CD4-positive, CD25-positive, alpha-beta regulatory T cell (primary cell): Measurements from ENCODE around the gene MOGAT1. TPM values are rescaled to one million over a fixed set of nuclear protein-coding genes. Genes with fewer than 3 reads are reported as not detected.

ENCODE experiments used
- ATAC-seq, 2 donors: fragments of 150-1000 bp; cut with Tn5 transposase; one replicate each; pipeline ENCODE4 v1.10.0; 2021; ENCODE audit warnings: low read depth in 2 of 2, moderate number of reproducible peaks in 2 of 2, moderate library complexity in 1 of 2
- DNase-seq, 3 donors: peaks; one replicate each; pipeline versions ENCODE4 v3.0.0 to v3.0.0-alpha.2; 2012 to 2022; ENCODE audit warnings: mixed read lengths in 1 of 3
- H3K27ac ChIP-seq: one replicate; pipeline ENCODE4 v1.7.0; 2013; ENCODE audit warnings: mild to moderate bottlenecking, low read length; ENCODE audit not compliant: insufficient read depth, poor library complexity, severe bottlenecking
- H3K27me3 ChIP-seq: one replicate; pipeline ENCODE4 v1.7.0; 2013; ENCODE audit warnings: low read length; ENCODE audit not compliant: control insufficient read depth, insufficient read depth
- H3K36me3 ChIP-seq: one replicate; pipeline ENCODE4 v1.7.0; 2013; ENCODE audit warnings: mild to moderate bottlenecking, low read length, moderate library complexity; ENCODE audit not compliant: control insufficient read depth, insufficient read depth
- H3K4me1 ChIP-seq: 2 replicates; pipeline ENCODE4 v1.7.0; 2013; ENCODE audit warnings: mild to moderate bottlenecking, low read length; ENCODE audit not compliant: insufficient read depth, control insufficient read depth, poor library complexity, severe bottlenecking
- H3K4me3 ChIP-seq: one replicate; pipeline ENCODE4 v1.7.0; 2013; ENCODE audit warnings: low read depth, mild to moderate bottlenecking, low read length, moderate library complexity
- H3K9me3 ChIP-seq, 2 experiments: 1 replicate in 1 of 2; 2 replicates in 1 of 2; pipeline ENCODE4 v1.7.0; 2013; ENCODE audit warnings: low read length in 2 of 2, mild to moderate bottlenecking in 1 of 2, moderate library complexity in 1 of 2; ENCODE audit not compliant: control insufficient read depth in 2 of 2
- H3K27ac Mint-ChIP-seq, 3 donors: one replicate each; pipeline ENCODE4 v1.8.0; 2020 to 2022; ENCODE audit warnings: mild to moderate bottlenecking in 3 of 3, mixed read lengths in 3 of 3, moderate library complexity in 2 of 3
- H3K27me3 Mint-ChIP-seq: one replicate; pipeline ENCODE4 v1.8.0; 2022; ENCODE audit warnings: mild to moderate bottlenecking, mixed read lengths
- H3K36me3 Mint-ChIP-seq: one replicate; pipeline ENCODE4 v1.8.0; 2020; ENCODE audit warnings: mixed read lengths
- H3K4me1 Mint-ChIP-seq, 4 donors: one replicate each; pipeline ENCODE4 v1.8.0; 2020 to 2022; ENCODE audit warnings: mixed read lengths in 4 of 4, mild to moderate bottlenecking in 1 of 4
- H3K4me3 Mint-ChIP-seq, 4 donors: one replicate each; pipeline ENCODE4 v1.8.0; 2020 to 2022; ENCODE audit warnings: mild to moderate bottlenecking in 4 of 4, mixed read lengths in 4 of 4, moderate library complexity in 3 of 4
- H3K9me3 Mint-ChIP-seq, 7 donors: one replicate each; pipeline ENCODE4 v1.8.0; 2020 to 2022; ENCODE audit warnings: mixed read lengths in 7 of 7, mild to moderate bottlenecking in 3 of 7, moderate library complexity in 2 of 7
- polyA plus RNA-seq, 4 donors: library from polyadenylated mRNA; unstranded; fragments of 300-500 nt; fragmentation: Illumina TruSeq; gene quantifications; one replicate each; pipeline ENCODE4 v1.2.3, GENCODE V29; 2021
- total RNA-seq: library from RNA; stranded (reverse); gene quantifications from one replicate; pipeline ENCODE4 v1.2.3, GENCODE V29; 2022

The MOGAT1 gene
- total and polyA plus RNA-seq, 5 donors from 2014 or later, result not detected

DNA sequence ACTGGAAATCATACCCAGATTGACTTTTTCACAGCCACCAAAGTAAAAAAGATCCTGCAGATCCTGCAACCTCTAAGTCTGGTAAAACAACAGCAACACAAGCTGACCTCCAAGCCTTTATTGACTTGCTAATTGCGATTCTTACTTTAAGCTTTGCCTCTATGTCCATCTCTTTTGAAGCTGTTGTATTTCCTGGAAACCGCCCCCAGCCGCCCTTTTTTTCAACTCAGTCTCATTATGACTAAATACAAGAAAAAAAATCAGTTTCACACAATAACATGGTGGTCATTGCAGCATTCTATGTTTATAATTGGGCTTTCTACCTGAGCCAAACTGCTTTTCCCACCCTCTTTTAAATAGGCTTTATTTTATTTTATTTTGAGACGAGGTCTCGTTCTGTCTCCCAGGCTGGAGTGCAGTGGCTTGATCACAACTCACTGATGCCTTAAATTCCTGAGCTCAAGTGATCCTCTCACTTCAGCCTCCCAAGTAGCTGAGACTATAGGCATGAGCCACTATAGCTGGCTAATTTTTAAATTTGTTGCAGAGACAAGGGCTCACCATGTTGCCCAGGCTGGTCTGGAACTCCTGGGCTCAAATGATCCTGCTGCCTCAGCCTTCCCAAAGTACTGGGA lies 76.2 kb downstream of the MOGAT1 start:
- Histone ChIP-seq H3K4me3 (no peak overlapping the region), H3K4me1 (no peaks in the 10 kb centered on the region), H3K9me3 (no peaks in the 10 kb centered on the region), H3K36me3 (no peaks in the 10 kb centered on the region), H3K27ac (no peak overlapping the region), H3K27me3 (no peaks in the 10 kb centered on the region)
- Mint-ChIP-seq H3K9me3 (peaks cover 0 to 1% (median 0%) of the 10 kb centered on the region in 7 donors), H3K27ac (no peak overlapping the region), H3K27me3 (peaks cover 6% of the 10 kb centered on the region), H3K4me3 (no peak overlapping the region), H3K4me1 (no peaks in the 10 kb centered on the region), H3K36me3 (no peaks in the 10 kb centered on the region)
- ATAC-seq (no peak), DNase-seq (peak in 1 of 3 donors; percentile 45)

DNA sequence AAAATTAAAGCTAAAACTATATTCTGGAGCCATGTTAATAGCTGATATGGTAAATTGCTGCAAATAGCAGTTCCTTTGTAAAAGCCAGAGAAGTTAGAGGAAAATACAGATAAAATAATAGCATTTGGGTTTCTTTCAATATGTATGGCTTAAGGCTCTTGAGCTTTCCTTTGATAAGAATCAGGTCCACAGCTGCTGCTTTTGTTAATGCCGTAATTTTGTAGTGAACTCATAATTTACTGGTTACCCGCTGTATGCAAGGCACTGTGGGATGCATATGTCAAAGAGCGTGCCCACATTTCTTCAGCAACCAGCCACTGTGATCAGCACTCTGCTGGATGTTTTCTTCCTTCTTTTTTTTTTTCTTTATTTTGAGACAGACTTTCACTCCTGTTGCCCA lies 79.1 kb downstream of the MOGAT1 start:
- Histone ChIP-seq H3K27ac (no peak overlapping the region), H3K27me3 (no peaks in the 10 kb centered on the region), H3K4me3 (no peak overlapping the region), H3K4me1 (no peaks in the 10 kb centered on the region), H3K36me3 (no peaks in the 10 kb centered on the region), H3K9me3 (no peaks in the 10 kb centered on the region)
- Mint-ChIP-seq H3K4me3 (no peak overlapping the region), H3K27me3 (no peaks in the 10 kb centered on the region), H3K27ac (no peak overlapping the region), H3K9me3 (peaks cover 0 to 2% (median 0%) of the 10 kb centered on the region in 7 donors), H3K4me1 (no peaks in the 10 kb centered on the region), H3K36me3 (no peaks in the 10 kb centered on the region)
- no peak for DNase-seq
- no peak for ATAC-seq

DNA sequence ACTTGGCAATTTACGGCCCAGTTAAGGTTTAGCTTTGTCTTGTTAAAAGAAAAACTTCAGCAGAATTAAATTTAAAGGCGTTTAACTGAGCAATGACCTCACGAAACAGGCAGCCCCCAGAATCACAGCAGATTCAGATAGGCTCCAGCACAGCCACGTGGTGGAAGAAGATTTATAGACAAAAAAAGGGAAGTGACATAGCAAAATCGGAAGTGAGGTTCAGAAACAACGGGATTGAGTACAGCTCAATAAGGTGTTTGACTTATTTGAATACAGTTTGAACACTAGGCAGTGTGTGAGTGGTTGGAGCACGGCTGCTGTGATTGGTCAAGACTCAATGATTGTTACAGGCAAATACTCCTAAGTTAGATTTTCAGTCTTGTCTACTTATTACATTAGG lies 79.8 kb downstream of the MOGAT1 start:
- Histone ChIP-seq H3K27ac (no peak overlapping the region), H3K4me3 (no peak overlapping the region), H3K27me3 (no peaks in the 10 kb centered on the region), H3K36me3 (no peaks in the 10 kb centered on the region), H3K4me1 (no peaks in the 10 kb centered on the region), H3K9me3 (no peaks in the 10 kb centered on the region)
- no peak for DNase-seq
- Mint-ChIP-seq H3K27ac (peak overlapping the region in 1 of 3 donors; percentile 59), H3K27me3 (no peaks in the 10 kb centered on the region), H3K9me3 (peaks cover 0 to 2% (median 0%) of the 10 kb centered on the region in 7 donors), H3K4me1 (no peaks in the 10 kb centered on the region), H3K4me3 (no peak overlapping the region), H3K36me3 (no peaks in the 10 kb centered on the region)
- ATAC-seq, result no peak

DNA sequence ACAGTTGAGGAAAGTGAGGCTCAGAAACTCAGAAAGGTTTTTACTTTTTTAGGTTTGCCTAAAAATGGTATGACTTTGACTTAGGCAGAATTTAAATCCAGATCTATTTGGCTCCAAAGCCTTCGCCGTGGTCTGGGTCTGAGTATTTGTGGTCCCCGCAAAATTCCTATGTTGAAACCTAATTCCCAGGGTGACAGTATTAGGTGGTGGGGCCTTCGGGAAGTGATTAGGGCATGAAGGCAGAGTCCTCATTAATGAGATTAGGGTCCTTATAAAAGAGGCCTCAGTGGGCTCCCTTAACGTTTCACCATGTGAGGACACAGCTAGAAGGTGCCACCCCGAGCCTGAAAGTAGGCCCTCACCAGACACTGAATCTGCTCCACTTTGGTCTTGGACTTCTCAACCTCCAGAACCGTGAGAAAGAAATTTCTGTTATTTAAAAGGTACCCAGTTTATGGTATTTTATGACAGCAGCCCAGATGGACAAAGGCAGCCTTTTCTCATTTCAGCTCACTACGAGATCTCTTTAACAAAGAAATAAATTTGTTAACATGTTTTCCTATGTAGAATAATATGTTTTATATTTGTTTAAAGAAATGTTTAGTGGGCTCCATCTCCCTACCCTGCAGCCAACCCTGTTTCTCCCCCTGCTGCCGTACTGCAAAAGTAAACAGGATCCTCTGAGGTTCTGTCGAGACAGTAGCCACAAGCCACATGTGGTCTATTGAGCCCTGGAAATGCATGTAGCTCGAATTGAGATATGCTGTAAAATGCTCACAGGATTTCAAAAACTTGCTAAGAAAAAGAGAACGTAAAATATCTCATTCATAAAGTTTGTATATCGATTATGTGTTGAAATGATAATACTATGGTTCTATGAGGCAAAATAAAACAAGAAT lies 80.6 kb downstream of the MOGAT1 start:
- Mint-ChIP-seq H3K4me3 (no peak overlapping the region), H3K4me1 (no peaks in the 10 kb centered on the region)
- ATAC-seq, result no peak

DNA sequence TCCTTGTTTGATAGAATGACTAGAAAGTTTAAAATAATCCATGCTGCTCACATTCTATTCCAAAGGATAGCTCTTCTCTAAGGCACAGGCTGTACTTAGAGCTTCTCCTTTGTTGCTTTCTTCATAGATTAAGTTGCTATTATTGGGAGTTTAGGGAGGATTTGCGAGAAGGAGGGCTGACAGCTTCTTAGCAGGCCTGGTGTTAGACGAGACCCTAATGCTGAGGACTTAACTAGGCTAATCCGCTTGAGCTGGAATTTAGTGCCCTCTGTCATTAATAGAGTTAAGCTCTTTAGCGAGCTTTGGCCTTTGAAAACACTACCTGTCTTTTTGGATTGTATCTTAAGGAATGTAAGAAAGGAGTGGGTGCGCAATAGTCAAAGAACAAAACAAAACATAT lies 81.3 kb downstream of the MOGAT1 start:
- Mint-ChIP-seq H3K9me3 (peaks cover 0 to 2% (median 0%) of the 10 kb centered on the region in 7 donors), H3K27ac (no peak overlapping the region), H3K27me3 (no peaks in the 10 kb centered on the region), H3K36me3 (no peaks in the 10 kb centered on the region), H3K4me1 (no peaks in the 10 kb centered on the region), H3K4me3 (no peak overlapping the region)
- H3K4me1 ChIP-seq, result no peaks in the 10 kb centered on the region
- H3K4me3 ChIP-seq, result no peak overlapping the region
- no peak for ATAC-seq
- no peak overlapping the region for H3K27ac ChIP-seq
- H3K9me3 ChIP-seq, result no peaks in the 10 kb centered on the region
- H3K36me3 ChIP-seq, result no peaks in the 10 kb centered on the region
- DNase-seq, result no peak
- H3K27me3 ChIP-seq, result no peaks in the 10 kb centered on the region

More for the DNA sequence above, 80.6 kb downstream of the MOGAT1 start:
- H3K36me3 ChIP-seq, result no peaks in the 10 kb centered on the region
- H3K4me3 ChIP-seq, result no peak overlapping the region
- no peak for DNase-seq
- Mint-ChIP-seq H3K9me3 (peaks cover 0 to 2% (median 0%) of the 10 kb centered on the region in 7 donors), H3K36me3 (no peaks in the 10 kb centered on the region), H3K27me3 (no peaks in the 10 kb centered on the region), H3K27ac (no peak overlapping the region)
- no peak overlapping the region for H3K27ac ChIP-seq
- H3K9me3 ChIP-seq, result no peaks in the 10 kb centered on the region
- H3K27me3 ChIP-seq, result no peaks in the 10 kb centered on the region
- no peaks in the 10 kb centered on the region for H3K4me1 ChIP-seq

DNA sequence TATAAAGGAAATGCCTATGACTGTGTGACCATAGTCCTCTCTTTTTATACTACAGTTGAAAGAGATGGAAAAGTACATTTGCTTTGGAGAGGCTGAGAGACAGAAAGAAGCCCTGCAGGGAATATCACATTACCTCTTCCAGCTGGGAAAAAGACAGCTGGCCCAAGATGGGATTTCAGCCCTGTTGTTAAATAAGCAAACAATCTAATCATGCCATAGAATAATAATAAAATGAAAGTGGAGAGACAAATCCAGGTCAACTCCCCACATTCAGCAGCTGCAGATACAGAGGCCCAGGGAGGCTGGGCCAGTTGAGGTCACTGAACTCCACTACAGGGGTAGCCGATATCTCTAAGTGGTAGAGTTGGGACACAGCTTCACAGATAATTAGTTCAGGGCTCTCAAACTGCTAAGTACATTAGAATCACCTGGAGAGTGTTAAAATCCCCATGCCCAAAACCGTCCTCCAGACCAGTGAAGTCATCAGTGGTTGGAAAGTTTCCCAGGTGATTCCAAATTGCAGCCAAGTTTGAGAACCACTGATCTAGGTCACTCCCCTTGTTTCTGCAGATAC lies 81.9 kb downstream of the MOGAT1 start:
- no peaks in the 10 kb centered on the region for H3K4me1 Mint-ChIP-seq
- H3K4me3 Mint-ChIP-seq, result no peak overlapping the region
- H3K9me3 Mint-ChIP-seq, result peaks cover 0 to 2% (median 0%) of the 10 kb centered on the region in 7 donors
- no peaks in the 10 kb centered on the region for H3K27me3 ChIP-seq
- H3K4me3 ChIP-seq, result no peak overlapping the region
- DNase-seq, result no peak
- H3K27ac ChIP-seq, result no peak overlapping the region
- no peak overlapping the region for H3K27ac Mint-ChIP-seq
- ATAC-seq, result no peak
- no peaks in the 10 kb centered on the region for H3K36me3 ChIP-seq
- no peaks in the 10 kb centered on the region for H3K36me3 Mint-ChIP-seq
- H3K4me1 ChIP-seq, result no peaks in the 10 kb centered on the region
- no peaks in the 10 kb centered on the region for H3K9me3 ChIP-seq
- H3K27me3 Mint-ChIP-seq, result no peaks in the 10 kb centered on the region

DNA sequence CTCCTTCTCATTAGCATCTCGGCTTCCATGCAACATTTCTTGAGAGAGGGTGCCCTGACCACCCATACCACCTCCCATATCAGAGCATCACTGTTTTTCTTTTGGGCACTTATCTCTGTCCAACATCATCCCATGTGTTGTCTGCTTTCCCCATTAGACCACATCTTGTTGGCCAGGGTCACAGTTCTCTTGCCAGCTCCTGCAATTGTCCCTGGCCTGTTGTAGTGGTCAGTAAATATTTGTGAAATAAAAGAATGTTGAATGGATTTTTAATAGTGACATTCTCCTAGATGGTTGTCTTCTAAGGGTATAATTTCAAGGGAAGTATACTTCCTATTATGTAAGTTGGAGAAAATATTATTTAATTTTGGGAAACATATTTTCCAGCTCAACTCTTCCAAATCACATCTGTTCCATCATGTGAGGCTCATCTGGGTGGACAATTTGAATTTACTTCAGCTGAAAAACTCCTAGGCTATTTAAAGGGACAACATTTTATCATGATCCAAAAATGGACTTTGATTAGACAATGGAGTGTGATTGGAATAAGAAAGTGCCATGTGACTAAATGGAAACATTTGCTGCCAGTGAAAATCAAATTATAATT lies 83.0 kb downstream of the MOGAT1 start:
- H3K27me3 ChIP-seq, result no peaks in the 10 kb centered on the region
- no peak for ATAC-seq
- no peak for DNase-seq
- no peaks in the 10 kb centered on the region for H3K36me3 ChIP-seq
- Mint-ChIP-seq H3K27me3 (no peaks in the 10 kb centered on the region), H3K36me3 (no peaks in the 10 kb centered on the region), H3K9me3 (peaks cover 0 to 2% (median 0%) of the 10 kb centered on the region in 7 donors), H3K4me1 (no peaks in the 10 kb centered on the region), H3K4me3 (no peak overlapping the region), H3K27ac (peak overlapping the region in 1 of 3 donors; percentile 50)
- no peaks in the 10 kb centered on the region for H3K4me1 ChIP-seq
- no peak overlapping the region for H3K27ac ChIP-seq
- no peak overlapping the region for H3K4me3 ChIP-seq
- no peaks in the 10 kb centered on the region for H3K9me3 ChIP-seq
